Measurements from ENCODE around the gene NCAM1.

DNA sequence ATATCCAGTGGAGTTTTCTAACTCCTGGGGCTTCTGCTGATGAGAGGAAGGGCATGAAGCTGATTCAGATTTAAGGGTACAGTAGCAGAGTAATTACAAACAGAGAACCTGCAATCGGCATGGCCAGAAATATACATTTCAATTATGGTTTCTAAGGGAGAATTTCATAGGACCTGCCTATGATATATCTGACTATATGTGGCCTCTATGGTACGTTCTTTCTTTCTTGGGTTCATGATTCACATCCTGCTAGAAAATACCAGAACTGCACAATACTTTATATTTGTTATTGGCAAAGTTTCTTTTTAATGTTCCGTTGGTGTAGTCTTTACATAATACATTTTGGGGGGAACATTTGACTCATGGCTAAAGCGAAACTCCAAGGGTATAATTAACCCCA, 290.1 kb downstream of the NCAM1 start:
- TF ChIP-seq, protein P1, sequence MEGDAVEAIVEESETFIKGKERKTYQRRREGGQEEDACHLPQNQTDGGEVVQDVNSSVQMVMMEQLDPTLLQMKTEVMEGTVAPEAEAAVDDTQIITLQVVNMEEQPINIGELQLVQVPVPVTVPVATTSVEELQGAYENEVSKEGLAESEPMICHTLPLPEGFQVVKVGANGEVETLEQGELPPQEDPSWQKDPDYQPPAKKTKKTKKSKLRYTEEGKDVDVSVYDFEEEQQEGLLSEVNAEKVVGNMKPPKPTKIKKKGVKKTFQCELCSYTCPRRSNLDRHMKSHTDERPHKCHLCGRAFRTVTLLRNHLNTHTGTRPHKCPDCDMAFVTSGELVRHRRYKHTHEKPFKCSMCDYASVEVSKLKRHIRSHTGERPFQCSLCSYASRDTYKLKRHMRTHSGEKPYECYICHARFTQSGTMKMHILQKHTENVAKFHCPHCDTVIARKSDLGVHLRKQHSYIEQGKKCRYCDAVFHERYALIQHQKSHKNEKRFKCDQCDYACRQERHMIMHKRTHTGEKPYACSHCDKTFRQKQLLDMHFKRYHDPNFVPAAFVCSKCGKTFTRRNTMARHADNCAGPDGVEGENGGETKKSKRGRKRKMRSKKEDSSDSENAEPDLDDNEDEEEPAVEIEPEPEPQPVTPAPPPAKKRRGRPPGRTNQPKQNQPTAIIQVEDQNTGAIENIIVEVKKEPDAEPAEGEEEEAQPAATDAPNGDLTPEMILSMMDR (conservative IDR thresholded peaks at IDR 0.05; ENCODE audit: low read depth, low read length): no peak
- no peak for TF ChIP-seq EZH2 (IDR thresholded peaks at IDR 0.05; ENCODE audit: borderline replicate concordance, low read depth, low read length, poor library complexity, severe bottlenecking)
